Fibroblast of lung (primary cell): Measurements from ENCODE around the gene RPL41. TPM values are rescaled to one million over a fixed set of nuclear protein-coding genes. Genes with fewer than 3 reads are reported as not detected.

Experiments
- DNase-seq, 2 donors: peaks; one replicate each; pipeline versions ENCODE4 v3.0.0 to v3.0.0-alpha.2; 2010; ENCODE audit warnings: low read depth in 2 of 2
- H2AFZ ChIP-seq: 2 replicates; pipeline ENCODE4 v1.5.1; 2012; ENCODE audit warnings: low read length, control low read depth, inconsistent platforms
- H3K27ac ChIP-seq: 2 replicates; pipeline ENCODE4 v1.5.1; 2011; ENCODE audit warnings: low read length, control low read depth; ENCODE audit not compliant: insufficient read depth
- H3K27me3 ChIP-seq: 2 replicates; pipeline ENCODE4 v1.5.1; 2011; ENCODE audit warnings: mild to moderate bottlenecking, low read length; ENCODE audit not compliant: control insufficient read depth, insufficient read depth
- H3K36me3 ChIP-seq: 2 replicates; pipeline ENCODE4 v1.5.1; 2011; ENCODE audit warnings: low read length; ENCODE audit not compliant: control insufficient read depth, insufficient read depth
- H3K4me1 ChIP-seq: 2 replicates; pipeline ENCODE4 v1.5.1; 2011; ENCODE audit warnings: low read length; ENCODE audit not compliant: control insufficient read depth, insufficient read depth; ENCODE audit errors: extremely low read depth
- H3K4me2 ChIP-seq: 2 replicates; pipeline ENCODE4 v1.5.1; 2011; ENCODE audit warnings: low read length, control low read depth; ENCODE audit not compliant: insufficient read depth; ENCODE audit errors: extremely low read depth
- H3K4me3 ChIP-seq, 4 experiments: fragments of 200-600 bp in 1 of 4; sonication (generic) in 1 of 4; replicated peaks in 1 of 4; 2 replicates each; pipeline ENCODE4 v1.5.1; 2011 to 2016; ENCODE audit warnings: low read length in 4 of 4, low read depth in 3 of 4, mild to moderate bottlenecking in 3 of 4, control low read depth in 2 of 4, inconsistent platforms in 1 of 4, mixed read lengths in 1 of 4; ENCODE audit not compliant: insufficient read depth in 1 of 4; ENCODE audit errors: control extremely low read depth in 1 of 4
- H3K79me2 ChIP-seq: 2 replicates; pipeline ENCODE4 v1.5.1; 2012; ENCODE audit warnings: mild to moderate bottlenecking, low read length, inconsistent platforms; ENCODE audit not compliant: control insufficient read depth, insufficient read depth
- H3K9ac ChIP-seq: 2 replicates; pipeline ENCODE4 v1.5.1; 2011; ENCODE audit warnings: mild to moderate bottlenecking, low read length, control low read depth; ENCODE audit not compliant: insufficient read depth
- H3K9me3 ChIP-seq: 2 replicates; pipeline ENCODE4 v1.5.1; 2012; ENCODE audit warnings: low read depth, low read length; ENCODE audit not compliant: control insufficient read depth, insufficient read depth
- H4K20me1 ChIP-seq: 2 replicates; pipeline ENCODE4 v1.5.1; 2011; ENCODE audit warnings: low read length; ENCODE audit not compliant: control insufficient read depth, insufficient read depth; ENCODE audit errors: extremely low read depth
- EZH2 ChIP-seq: IDR thresholded peaks from 2 replicates; pipeline ENCODE4 v1.5.1; 2012; ENCODE audit warnings: low read length, control low read depth, mild to moderate bottlenecking; ENCODE audit errors: missing control alignments
- polyA plus RNA-seq, 2 donors: library from polyadenylated mRNA; depleted of rRNA in 1 of 2; stranded (reverse) in 1 of 2; unstranded in 1 of 2; fragments of >200 nt; gene quantifications; 2 replicates each; pipeline ENCODE4 v1.2.1, GENCODE V29; 2011 to 2012; ENCODE audit warnings: missing spikeins in 1 of 2
- total RNA-seq: library from RNA; depleted of rRNA; stranded (reverse); fragments of >200 nt; gene quantifications from 2 replicates; pipeline ENCODE4 v1.2.1, GENCODE V29; 2014
- TF ChIP-seq, protein P1 (sequence below), 2 donors: IDR thresholded peaks in 1 of 2; conservative IDR thresholded peaks in 1 of 2; 1 replicate in 1 of 2; 2 replicates in 1 of 2; pipeline ENCODE4 v1.5.1; 2011 to 2012; ENCODE audit warnings: low read length in 2 of 2, control low read depth in 1 of 2, inconsistent platforms in 1 of 2, low read depth in 1 of 2, mild to moderate bottlenecking in 1 of 2

The RPL41 gene
- total and polyA plus RNA-seq, 2 donors (not counting 1 experiment from before 2014, with no cell fraction given) = 2,664 to 6,961 TPM

DNA sequence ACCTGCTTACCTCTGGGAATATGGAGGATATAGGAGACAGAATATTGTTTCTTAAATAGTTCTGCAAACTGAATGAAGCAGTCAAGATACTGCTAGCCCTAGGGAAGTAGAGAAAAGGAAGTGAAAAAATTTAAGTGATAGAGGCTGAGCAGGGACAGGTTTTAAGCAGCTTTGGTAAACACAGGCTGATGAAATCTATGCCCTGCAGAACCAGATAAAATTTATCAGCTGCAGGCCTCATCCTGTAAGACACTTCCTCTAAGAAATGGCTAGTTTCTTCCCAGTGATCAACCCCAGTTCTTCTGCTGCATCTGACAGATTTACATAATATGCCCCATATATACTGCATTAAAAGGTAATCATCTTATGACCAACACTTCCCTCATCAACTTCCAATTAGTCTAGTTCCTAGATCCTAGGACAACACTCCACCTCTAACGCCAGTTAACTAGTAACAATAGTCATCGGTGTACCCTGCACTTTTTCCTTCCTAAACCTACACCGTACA is 10.4 kb downstream of the RPL41 start:
- DNase-seq = no peak
- no peak overlapping the region for H3K9ac ChIP-seq

DNA sequence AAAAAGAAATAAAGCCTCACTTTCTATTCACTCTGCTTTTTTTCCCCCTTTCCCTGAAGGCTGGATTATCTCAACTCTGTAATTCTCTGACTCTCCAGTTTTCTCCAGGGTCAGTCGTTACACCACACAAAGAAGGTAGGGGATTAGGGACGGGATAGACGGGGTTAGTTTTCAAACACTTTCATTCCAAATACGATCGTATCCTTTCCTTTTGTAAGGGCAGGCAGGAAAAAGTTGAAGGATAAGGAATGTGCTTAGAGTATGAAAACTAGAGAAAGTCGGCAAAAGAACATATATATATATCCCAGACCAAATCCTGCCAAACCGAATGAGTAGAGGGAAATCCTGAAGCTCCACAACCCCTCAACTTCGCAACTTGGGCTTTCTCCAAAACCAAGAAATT is 11.1 kb downstream of the RPL41 start:
- no peaks in the 10 kb centered on the region for H3K9me3 ChIP-seq
- H2AFZ ChIP-seq = no peak overlapping the region
- no peaks in the 10 kb centered on the region for H4K20me1 ChIP-seq
- peaks cover 16% of the 10 kb centered on the region for H3K36me3 ChIP-seq
- peak overlapping the region; percentile 2 to 62 (median 36) for H3K4me3 ChIP-seq
- no peaks in the 10 kb centered on the region for H3K27me3 ChIP-seq
- no peak for DNase-seq
- H3K79me2 ChIP-seq = peaks cover 25% of the 10 kb centered on the region
- H3K27ac ChIP-seq = peak overlapping the region; percentile 54
- peak overlapping the region; percentile 65 for H3K4me2 ChIP-seq
- H3K4me1 ChIP-seq = peaks cover 11% of the 10 kb centered on the region
- no peak for TF ChIP-seq EZH2
- TF ChIP-seq, protein P1, sequence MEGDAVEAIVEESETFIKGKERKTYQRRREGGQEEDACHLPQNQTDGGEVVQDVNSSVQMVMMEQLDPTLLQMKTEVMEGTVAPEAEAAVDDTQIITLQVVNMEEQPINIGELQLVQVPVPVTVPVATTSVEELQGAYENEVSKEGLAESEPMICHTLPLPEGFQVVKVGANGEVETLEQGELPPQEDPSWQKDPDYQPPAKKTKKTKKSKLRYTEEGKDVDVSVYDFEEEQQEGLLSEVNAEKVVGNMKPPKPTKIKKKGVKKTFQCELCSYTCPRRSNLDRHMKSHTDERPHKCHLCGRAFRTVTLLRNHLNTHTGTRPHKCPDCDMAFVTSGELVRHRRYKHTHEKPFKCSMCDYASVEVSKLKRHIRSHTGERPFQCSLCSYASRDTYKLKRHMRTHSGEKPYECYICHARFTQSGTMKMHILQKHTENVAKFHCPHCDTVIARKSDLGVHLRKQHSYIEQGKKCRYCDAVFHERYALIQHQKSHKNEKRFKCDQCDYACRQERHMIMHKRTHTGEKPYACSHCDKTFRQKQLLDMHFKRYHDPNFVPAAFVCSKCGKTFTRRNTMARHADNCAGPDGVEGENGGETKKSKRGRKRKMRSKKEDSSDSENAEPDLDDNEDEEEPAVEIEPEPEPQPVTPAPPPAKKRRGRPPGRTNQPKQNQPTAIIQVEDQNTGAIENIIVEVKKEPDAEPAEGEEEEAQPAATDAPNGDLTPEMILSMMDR (conservative IDR thresholded peaks at IDR 0.05 in 1 of 2, IDR thresholded peaks at IDR 0.05 in 1 of 2; ENCODE audit: low read depth in 1 of 2, low read length in 2 of 2) = no peak
- H3K9ac ChIP-seq = no peak overlapping the region

More for the DNA sequence above, 10.4 kb downstream of the RPL41 start:
- Histone ChIP-seq H3K4me1 (peaks cover 11% of the 10 kb centered on the region), H3K4me2 (peak overlapping the region; percentile 65), H2AFZ (no peak overlapping the region), H3K27ac (peak overlapping the region; percentile 54), H3K36me3 (peaks cover 9% of the 10 kb centered on the region), H3K27me3 (no peaks in the 10 kb centered on the region), H4K20me1 (no peaks in the 10 kb centered on the region), H3K9me3 (no peaks in the 10 kb centered on the region), H3K79me2 (peaks cover 25% of the 10 kb centered on the region), H3K4me3 (peak overlapping the region in 2 of 4 experiments; percentile 55 to 62)
- no peak for TF ChIP-seq EZH2
- TF ChIP-seq, protein P1 (conservative IDR thresholded peaks at IDR 0.05 in 1 of 2, IDR thresholded peaks at IDR 0.05 in 1 of 2; ENCODE audit: low read depth in 1 of 2, low read length in 2 of 2) = no peak

DNA sequence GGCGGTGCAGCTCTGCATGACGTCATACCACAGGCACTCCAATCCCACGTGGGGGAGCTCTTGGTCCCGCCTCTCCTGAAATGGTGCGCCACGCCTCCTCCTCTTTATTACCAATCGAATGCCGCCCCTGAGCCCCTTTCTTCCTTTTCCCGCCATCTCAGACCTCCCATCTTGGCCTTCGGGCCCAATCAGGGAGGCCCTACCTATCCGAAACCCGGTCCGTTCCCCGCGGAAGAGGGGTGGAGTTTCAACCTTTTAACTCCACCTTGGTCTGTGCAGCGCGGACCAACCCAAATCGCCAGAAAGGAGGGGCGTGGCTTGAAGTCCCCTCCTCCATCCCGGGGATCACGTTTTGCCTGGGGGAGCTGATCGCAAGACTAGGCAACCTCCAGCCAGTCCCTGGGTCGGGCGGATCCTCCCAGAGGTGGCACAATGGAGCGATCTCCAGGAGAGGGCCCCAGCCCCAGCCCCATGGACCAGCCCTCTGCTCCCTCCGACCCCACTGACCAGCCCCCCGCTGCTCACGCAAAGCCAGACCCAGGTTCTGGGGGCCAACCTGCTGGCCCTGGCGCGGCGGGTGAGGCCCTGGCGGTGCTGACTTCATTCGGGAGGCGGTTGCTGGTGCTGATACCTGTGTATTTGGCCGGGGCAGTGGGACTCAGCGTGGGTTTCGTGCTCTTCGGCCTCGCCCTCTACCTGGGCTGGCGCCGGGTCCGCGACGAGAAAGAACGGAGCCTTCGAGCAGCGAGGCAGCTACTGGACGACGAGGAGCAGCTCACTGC is 11.6 kb downstream of the RPL41 start, which contains the start of gene ESYT1:
ESYT1 (plus strand) TSS at position 380 of the 782 bp plus-strand sequence; CDS start at position 433, 53 bp downstream.
- no peak for TF ChIP-seq EZH2
- TF ChIP-seq, protein P1 (conservative IDR thresholded peaks at IDR 0.05 in 1 of 2, IDR thresholded peaks at IDR 0.05 in 1 of 2; ENCODE audit: low read depth in 1 of 2, low read length in 2 of 2) = no peak
- peaks cover 25% of the 10 kb centered on the region for H3K79me2 ChIP-seq

More for the DNA sequence above, 11.6 kb downstream of the RPL41 start, which contains the start of gene ESYT1:
- no peak within 1 kb of the TSS for H2AFZ ChIP-seq
- no peaks in the 10 kb centered on the region for H3K9me3 ChIP-seq
- H3K4me1 ChIP-seq = peaks cover 11% of the 10 kb centered on the region
- H3K4me3 ChIP-seq = peak within 1 kb of the TSS; percentile 77 to 97 (median 86)
- H3K36me3 ChIP-seq = peaks cover 18% of the 10 kb centered on the region
- peak within 1 kb of the TSS; percentile 92 for H3K4me2 ChIP-seq
- H3K27me3 ChIP-seq = no peaks in the 10 kb centered on the region
- peak within 1 kb of the TSS; percentile 86 for H3K9ac ChIP-seq
- no peaks in the 10 kb centered on the region for H4K20me1 ChIP-seq
- H3K27ac ChIP-seq = peak within 1 kb of the TSS; percentile 80
- peak; percentile 100 for DNase-seq
